NB4 (cell line): ENCODE results near the gene B3GAT1.
"Not testable (repeated sequence)": the region's sequence is repeated elsewhere in the genome, so short reads cannot be mapped to it uniquely, and the experiment has no call there.

Experiments
- DNase-seq: peaks from one replicate; pipeline ENCODE4 v3.0.0; 2010; ENCODE audit warnings: low read depth
- H3K4me3 ChIP-seq: one replicate; pipeline ENCODE4 v1.5.1; 2011; ENCODE audit warnings: mild to moderate bottlenecking, low read depth, low read length, moderate library complexity
- MYC ChIP-seq: IDR thresholded peaks from 2 replicates; pipeline ENCODE4 v1.6.1; 2011; ENCODE audit warnings: low read depth, low read length
- POLR2A ChIP-seq: IDR thresholded peaks from 2 replicates; pipeline ENCODE4 v1.6.1; 2011; ENCODE audit warnings: mild to moderate bottlenecking; ENCODE audit not compliant: insufficient read length; ENCODE audit errors: extremely low read depth
- TF ChIP-seq, protein P1 (sequence below): IDR thresholded peaks from one replicate; pipeline ENCODE4 v1.5.1; 2012; ENCODE audit warnings: low read depth, low read length
- TF ChIP-seq, protein P2 (sequence below): IDR thresholded peaks from 2 replicates; pipeline ENCODE4 v1.6.1; 2011; ENCODE audit warnings: low read depth, low read length

B3GAT1 gene

DNA sequence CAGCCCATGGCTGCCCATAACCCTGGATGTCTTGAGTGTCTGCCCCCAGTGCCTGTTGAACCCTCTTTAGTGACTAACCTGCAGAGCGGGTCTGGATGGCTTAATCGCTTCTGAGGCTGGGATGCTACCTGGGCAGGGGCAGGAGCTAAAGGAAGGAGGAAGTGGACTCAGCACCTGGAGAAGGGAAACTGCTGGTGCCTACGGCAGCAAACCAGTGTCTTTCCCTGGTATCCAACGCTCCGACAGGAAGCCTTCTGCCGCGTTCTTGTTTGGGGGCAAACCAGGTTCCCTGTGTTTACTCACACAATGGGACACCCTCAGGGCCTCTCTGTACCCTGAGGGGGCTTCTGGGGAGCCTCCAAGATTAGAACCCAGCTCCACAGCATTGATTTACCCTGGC is 38.1 kb upstream of the B3GAT1 start:
- TF ChIP-seq, protein P1, sequence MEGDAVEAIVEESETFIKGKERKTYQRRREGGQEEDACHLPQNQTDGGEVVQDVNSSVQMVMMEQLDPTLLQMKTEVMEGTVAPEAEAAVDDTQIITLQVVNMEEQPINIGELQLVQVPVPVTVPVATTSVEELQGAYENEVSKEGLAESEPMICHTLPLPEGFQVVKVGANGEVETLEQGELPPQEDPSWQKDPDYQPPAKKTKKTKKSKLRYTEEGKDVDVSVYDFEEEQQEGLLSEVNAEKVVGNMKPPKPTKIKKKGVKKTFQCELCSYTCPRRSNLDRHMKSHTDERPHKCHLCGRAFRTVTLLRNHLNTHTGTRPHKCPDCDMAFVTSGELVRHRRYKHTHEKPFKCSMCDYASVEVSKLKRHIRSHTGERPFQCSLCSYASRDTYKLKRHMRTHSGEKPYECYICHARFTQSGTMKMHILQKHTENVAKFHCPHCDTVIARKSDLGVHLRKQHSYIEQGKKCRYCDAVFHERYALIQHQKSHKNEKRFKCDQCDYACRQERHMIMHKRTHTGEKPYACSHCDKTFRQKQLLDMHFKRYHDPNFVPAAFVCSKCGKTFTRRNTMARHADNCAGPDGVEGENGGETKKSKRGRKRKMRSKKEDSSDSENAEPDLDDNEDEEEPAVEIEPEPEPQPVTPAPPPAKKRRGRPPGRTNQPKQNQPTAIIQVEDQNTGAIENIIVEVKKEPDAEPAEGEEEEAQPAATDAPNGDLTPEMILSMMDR, result no peak
- TF ChIP-seq, protein P2, sequence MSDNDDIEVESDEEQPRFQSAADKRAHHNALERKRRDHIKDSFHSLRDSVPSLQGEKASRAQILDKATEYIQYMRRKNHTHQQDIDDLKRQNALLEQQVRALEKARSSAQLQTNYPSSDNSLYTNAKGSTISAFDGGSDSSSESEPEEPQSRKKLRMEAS, result no peak
- TF ChIP-seq POLR2A (no peak), MYC (no peak)
- no peak for DNase-seq
- no peak overlapping the region for H3K4me3 ChIP-seq

DNA sequence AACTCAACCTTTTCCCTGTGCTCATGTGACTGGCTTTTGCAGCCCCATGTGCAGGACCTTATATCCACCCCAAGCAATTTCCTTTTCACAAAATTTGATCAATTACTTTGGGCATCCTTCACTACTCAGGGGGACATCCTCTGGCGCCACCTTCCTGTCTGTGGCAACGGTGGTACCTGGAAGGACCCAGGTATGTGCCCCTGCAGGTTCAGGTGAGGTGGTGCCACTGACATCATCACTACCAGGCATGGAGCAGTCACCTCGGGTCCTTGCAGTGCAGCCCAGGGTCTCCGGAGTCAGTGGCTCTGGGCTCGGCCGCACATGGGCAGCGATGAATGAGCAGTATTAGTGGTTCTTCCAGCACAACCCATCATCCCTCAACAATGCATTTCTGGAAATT is 37.7 kb upstream of the B3GAT1 start:
- TF ChIP-seq, protein P2, result no peak
- TF ChIP-seq, protein P1, result no peak
- TF ChIP-seq MYC (no peak), POLR2A (no peak)
- no peak overlapping the region for H3K4me3 ChIP-seq

DNA sequence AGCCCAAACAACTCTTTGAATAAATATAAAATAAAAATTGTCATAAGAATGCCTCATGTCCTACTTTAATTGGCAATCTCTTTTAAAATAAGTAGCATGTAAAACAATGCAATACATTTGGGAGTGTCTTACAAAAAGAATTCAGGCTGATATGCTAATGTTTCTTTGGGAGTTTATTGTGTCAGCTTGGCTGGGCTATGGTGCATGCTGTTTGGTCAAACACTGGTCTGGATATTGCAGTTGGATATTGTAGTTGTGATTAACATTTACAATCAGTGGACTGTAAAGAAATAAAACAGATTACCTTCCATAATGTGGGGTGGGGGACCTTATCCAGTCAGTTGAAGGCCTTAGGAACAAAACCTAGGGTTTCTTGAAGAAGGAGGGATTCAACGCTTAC is 37.0 kb upstream of the B3GAT1 start:
- no peak overlapping the region for H3K4me3 ChIP-seq
- DNase-seq, result no peak
- no peak for TF ChIP-seq POLR2A
- no peak for TF ChIP-seq MYC
- TF ChIP-seq, protein P1, result no peak
- TF ChIP-seq, protein P2, result no peak

More for the DNA sequence above, 37.7 kb upstream of the B3GAT1 start:
- no peak for DNase-seq

DNA sequence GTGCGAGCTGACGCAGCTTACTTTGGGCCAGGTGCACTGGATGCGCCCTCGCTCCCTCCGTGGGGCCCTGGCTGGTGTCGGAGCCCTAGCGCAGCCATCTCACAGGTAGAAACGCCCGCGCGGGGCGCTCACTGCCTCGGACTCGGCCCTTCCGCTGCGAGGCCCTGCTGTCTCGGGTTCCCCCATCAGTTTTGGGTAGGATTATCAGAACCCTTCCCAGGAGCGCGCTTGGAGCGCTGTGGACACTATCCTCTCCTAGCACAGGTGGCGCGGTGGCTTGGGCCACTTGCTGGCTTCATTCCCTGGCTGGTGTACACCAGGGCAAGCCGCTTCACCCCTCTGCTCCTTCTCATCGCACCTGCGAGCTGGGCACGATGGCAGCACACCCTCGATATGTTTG is 35.7 kb upstream of the B3GAT1 start:
- DNase-seq, result no peak
- TF ChIP-seq, protein P2, result no peak
- TF ChIP-seq MYC, result no peak
- TF ChIP-seq, protein P1, result no peak
- H3K4me3 ChIP-seq, result no peak overlapping the region

DNA sequence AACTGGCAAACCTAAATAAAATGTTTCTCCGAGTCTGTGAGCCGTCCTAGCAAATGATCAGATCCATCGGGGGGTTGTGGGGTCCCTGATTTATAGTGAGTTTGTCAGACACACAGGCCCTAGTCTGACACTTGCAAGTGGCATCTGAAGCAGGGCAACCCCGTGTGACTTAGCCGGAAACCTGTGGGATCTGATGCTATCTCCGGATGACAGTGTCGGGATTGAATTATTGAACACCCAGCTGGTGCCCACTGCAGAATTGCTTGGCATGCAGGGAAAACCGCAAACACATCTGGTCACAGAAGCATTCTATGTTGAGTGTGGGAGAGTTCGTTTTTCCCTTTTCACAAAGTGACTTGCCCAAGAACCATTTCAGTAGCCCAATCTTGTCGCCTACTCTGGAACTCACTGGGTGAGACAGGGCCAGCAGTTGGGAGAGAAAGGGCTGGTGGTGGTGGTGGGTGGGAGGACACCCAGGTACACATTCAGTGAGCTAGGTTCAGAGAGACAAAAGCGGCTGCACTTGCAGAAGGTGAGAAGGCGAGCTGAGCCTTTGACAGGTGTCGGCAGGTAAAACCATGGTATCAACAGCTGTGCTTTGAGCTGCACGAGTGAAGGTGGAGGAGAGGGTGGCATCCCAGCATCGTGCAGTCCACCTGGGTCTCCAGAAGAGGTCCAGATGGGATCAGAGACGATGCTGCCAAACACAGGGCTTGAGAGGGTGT is 33.7 kb upstream of the B3GAT1 start:
- no peak for TF ChIP-seq MYC
- H3K4me3 ChIP-seq, result no peak overlapping the region
- no peak for DNase-seq

DNA sequence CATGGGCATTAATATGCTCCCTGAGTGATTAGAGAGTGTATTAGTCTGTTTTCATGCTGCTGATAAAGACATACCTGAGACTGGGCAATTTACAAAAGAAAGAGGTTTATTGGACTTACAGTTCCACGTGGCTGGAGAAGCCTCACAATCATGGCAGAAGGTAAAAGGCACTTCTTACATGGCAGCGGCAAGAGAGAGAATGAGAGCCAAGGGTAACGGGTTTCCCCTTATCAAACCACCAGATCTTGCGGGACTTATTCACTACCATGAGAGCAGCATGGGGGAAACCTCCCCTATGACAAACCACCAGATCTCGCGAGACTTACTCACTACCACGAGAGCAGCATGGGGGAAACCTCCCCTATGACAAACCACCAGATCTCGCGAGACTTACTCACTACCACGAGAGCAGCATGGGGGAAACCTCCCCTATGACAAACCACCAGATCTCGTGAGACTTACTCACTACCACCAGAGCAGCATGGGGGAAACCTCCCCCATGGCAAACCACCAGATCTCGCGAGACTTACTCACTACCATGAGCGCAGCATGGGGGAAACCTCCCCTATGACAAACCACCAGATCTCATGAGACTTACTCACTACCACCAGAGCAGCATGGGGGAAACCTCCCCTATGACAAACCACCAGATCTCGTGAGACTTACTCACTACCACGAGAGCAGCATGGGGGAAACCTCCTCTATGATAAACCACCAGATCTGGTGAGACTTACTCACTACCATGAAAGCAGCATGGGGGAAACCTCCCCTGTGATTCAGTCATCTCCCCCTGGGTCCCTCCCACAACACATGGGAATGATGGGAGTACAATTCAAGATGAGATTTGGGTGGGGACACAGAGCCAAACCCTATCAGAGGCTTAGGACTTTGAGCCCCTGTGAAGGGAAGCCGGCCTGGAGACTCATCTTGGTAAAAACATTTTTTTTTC is 32.4 kb upstream of the B3GAT1 start:
- DNase-seq, result peak; percentile 46
- not testable (repeated sequence) for H3K4me3 ChIP-seq

DNA sequence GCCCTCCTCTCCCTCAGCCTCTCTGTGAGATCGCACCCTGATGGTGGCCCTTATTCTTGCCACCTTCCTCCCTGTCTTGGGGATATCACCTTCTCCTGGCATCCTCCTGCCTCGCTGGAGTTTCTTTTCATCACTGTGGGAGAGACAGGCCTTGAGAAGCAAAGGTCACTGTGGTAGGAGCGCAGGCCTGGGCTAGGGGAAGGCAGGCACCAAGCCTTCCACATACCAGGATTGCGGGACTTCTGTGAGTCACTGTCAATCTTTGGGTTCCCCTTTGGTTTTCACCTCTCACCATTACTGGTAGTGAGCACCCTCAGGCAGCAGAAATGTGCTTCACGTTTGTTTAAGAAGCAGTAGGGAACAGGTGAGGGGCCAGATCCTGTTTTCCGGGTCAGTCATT is 31.2 kb upstream of the B3GAT1 start:
- no peak overlapping the region for H3K4me3 ChIP-seq
- DNase-seq, result no peak
- TF ChIP-seq, protein P2, result no peak
- TF ChIP-seq, protein P1, result no peak
- TF ChIP-seq POLR2A (no peak), MYC (no peak)
